SU-DHL-6 (cell line): Measurements from ENCODE around the gene GNAQ.

ENCODE experiments used
- EZH2phosphoT487 ChIP-seq: fragments of 200-600 bp; sonication (generic), shearing (Covaris generic); conservative IDR thresholded peaks from 2 replicates; pipeline ENCODE4 v1.6.1; 2018; ENCODE audit warnings: mild to moderate bottlenecking, antibody characterized with exemption, low read length, moderate library complexity, mixed read lengths
- TF ChIP-seq, protein P1 (sequence below): fragments of 200-600 bp; sonication (generic); IDR thresholded peaks from one replicate; pipeline ENCODE4 v1.5.1; 2017; ENCODE audit warnings: antibody characterized with exemption, mild to moderate bottlenecking, low read length, moderate library complexity; ENCODE audit not compliant: insufficient read depth, poor library complexity, severe bottlenecking

DNA sequence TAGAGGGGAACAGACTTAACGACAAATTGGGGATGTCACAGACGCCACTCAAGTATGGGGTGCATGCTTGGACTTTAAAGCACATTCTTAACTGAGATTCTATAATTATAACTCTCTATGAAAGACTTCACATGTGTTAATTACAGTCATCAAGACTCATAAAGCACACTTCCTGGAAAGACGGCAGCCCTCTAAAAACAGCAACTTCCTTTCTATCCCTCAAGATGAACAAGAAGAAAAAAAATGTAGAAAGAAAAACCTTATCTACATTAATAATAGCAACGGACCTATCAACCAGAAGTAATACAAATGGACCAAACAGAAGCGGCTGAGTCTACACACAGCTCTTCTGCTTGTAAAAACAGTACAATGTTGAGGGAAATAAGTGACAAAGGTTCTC, 21.2 kb downstream of the GNAQ start:
- TF ChIP-seq, protein P1, sequence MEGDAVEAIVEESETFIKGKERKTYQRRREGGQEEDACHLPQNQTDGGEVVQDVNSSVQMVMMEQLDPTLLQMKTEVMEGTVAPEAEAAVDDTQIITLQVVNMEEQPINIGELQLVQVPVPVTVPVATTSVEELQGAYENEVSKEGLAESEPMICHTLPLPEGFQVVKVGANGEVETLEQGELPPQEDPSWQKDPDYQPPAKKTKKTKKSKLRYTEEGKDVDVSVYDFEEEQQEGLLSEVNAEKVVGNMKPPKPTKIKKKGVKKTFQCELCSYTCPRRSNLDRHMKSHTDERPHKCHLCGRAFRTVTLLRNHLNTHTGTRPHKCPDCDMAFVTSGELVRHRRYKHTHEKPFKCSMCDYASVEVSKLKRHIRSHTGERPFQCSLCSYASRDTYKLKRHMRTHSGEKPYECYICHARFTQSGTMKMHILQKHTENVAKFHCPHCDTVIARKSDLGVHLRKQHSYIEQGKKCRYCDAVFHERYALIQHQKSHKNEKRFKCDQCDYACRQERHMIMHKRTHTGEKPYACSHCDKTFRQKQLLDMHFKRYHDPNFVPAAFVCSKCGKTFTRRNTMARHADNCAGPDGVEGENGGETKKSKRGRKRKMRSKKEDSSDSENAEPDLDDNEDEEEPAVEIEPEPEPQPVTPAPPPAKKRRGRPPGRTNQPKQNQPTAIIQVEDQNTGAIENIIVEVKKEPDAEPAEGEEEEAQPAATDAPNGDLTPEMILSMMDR = no peak
- TF ChIP-seq EZH2phosphoT487 = no peak
